NCI-H1105 (cell line): Measurements from ENCODE around the gene URGCP.
A peak's percentile ranks its signal among the peaks of the same experiment; 100 is the strongest.
"Not testable (repeated sequence)": the region's sequence is repeated elsewhere in the genome, so short reads cannot be mapped to it uniquely, and the experiment has no call there.

ENCODE experiments used
- DNase-seq: peaks from one replicate; lab custom pipeline; 2025; lab: John Stamatoyannopoulos, UW

URGCP gene

DNA sequence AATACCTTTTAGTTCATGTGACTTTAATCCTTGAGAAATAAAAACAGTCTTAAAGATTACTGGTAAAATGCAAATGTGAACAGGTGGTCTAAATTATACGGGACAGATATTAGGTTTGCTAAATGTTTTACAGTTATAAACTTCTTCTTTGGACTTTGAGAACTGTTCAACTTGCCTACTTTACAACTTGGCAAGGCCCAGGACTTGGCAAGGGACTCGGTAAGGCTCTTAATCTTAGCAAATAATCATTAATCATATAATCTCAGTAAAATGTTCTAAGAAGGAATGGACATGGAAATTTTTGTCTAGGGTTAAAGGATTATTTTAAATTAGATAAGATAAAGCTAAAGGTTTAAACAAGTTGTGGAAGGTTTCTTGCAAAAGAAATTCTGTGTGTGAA is 15.0 kb upstream of the URGCP start:
- no peak for DNase-seq

- DNase-seq, result no peak
Observed at GRCh38 chr7:43915907-43916306, 9.5 kb upstream of the URGCP start.

- DNase-seq, result no peak
Observed at GRCh38 chr7:43914795-43915194, 8.4 kb upstream of the URGCP start.

DNA sequence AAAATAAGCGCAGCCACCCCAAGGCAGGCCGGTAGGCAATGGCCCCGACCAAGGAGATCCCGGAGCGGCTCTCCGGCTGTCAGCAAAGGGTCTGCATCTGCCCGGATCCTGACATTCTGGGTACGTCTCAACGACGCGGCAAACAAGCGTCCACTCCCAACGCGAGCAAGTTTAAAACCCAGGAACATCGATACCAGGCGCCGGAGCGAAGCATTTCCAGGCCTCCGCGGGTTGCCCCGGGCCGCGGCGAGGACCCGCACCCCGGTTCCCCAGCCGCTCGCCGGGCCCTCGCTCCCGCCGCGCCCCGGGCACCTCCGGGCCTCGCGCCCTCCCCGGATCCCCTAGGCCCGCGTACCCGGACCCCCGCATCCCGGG is 453 bp downstream of the URGCP start:
- peak; percentile 37 for DNase-seq

GRCh38 chr7:43905209-43905946 is 1.0 kb downstream of the URGCP start:
- DNase-seq, result no peak

- no peak for DNase-seq
Observed at GRCh38 chr7:43904533-43905208, 1.7 kb downstream of the URGCP start.

DNA sequence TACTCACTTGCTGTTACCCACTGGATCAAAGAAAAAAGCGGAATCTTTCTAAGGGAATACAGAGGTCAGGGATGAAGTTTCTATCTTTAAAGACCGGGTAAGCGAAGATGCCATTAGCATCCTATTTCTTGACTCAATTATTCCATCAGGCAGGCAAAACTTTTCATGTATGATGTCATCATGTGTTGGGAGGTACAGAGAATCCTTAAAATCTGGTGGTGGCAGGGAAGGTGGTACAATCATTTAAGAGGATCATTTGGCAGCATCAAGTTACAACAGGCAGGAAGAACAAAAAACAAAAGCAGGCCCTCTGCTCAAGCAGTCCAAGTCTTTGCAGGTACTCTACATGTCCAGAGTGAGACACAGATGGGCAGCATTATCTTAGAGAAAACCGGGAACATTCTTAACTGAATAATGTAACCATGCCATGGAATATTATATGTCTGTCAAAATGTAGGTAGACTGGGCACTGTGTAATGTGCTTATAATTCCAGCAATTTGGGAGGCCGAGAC is 3.8 kb downstream of the URGCP start:
- no peak for DNase-seq

GRCh38 chr7:43898571-43898970 is 7.8 kb downstream of the URGCP start:
- not testable (repeated sequence) for DNase-seq

DNA sequence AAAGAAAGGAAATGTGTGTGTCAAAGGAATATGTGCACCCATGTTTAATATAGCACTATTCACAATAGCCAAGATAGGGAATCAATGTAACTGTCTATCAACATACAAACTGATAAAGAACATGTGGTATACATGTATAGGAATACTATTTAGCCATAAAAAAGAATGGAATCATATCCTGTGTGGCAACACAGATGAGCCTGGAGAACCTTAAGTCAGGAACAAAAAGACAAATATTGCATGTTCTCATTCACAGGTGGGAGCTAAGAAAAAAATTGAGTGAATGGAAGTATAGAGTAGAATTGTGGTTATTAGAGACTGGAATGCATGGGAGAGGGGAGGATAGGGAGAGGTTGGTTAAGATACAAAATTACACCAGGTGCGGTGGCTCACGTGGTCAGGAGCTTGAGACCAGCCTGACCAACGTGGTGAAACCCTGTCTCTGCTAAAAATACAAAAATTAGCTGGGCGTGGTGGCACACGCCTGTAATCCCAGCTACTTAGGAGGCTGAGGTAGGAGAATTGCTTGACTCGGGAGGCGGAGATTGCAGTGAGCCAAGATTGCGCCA is 10.5 kb downstream of the URGCP start:
- DNase-seq, result no peak

GRCh38 chr7:43891069-43891955 is 15.1 kb downstream of the URGCP start:
- no peak for DNase-seq

DNA sequence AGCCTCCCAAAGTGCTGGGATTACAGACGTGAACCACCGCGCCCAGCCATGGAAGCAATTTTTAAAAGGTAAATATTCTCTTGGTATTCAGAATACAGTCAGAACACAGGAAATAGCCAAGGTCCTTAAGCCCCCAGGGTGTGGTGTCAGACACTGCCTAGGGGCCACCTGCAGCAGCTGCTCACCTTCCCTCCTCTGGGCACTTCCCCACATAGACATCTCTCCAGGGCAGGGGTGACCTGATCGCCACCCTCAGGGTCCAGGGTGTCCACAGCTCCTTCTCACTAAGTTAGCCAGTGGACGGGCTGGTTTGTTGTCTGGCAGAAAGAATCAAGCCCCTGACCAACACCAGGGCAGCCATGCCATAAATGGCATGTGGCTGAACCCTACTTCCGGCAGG is 15.9 kb downstream of the URGCP start:
- no peak for DNase-seq

- DNase-seq, result no peak
Observed at GRCh38 chr7:43888993-43889945, 17.1 kb downstream of the URGCP start.

DNA sequence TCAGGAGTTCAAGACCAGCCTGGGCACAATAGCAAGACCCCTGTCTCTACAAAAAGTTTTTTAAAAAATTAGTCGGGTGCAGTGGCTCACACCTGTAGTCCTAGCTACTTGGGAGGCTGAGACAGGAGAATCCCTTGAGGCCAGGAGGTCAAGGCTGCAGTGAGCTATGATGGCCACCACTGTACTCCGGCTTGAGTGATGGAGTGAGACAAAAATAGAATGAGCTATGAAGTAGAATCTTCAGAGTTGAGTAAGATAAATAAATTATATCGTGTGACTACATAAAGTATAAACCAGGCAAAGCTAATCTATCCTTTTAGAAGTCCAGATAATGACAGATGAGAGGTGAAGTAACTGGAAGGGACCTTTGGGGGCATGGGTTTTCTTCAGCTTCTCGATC is 21.8 kb downstream of the URGCP start:
- no peak for DNase-seq

DNA sequence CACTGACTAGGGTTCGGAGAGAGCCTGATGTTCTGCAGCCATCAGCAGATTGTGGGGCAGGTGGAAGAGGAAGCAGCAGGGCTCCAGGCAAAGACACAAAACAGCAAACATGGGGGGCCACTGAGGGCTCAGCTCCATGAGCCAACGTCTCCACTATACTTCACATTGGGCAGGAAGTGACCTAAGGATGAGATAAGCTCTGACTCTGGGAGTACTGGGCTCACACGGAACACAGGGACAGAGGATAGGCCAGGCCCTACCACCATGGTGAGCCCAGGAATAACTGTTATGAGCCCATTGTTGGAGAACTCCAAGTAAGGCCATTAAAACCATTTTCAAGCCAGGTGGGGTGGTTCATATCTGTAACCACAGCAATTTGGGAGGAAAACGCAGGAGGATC is 22.2 kb downstream of the URGCP start:
- DNase-seq, result no peak

GRCh38 chr7:43880596-43880995 is 25.8 kb downstream of the URGCP start:
- no peak for DNase-seq

DNA sequence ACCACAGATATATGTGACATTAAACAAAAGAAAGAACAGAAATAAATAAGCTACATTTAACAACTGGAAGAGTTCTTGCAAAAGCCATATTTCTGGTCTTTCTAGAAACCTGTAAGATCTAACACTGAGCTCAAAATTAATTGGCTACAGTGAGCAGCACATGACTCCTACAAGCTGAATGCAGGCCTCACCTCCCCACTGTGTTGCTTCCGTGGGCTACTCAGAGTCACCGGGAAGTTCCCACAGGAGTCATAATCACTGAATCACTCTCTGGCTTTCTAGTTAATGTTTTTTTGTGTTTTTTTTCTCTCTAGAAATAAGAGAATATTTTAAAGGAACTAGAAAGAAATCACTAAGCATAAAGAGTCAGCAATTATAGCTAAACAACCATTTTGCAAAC is 26.9 kb downstream of the URGCP start:
- no peak for DNase-seq

DNA sequence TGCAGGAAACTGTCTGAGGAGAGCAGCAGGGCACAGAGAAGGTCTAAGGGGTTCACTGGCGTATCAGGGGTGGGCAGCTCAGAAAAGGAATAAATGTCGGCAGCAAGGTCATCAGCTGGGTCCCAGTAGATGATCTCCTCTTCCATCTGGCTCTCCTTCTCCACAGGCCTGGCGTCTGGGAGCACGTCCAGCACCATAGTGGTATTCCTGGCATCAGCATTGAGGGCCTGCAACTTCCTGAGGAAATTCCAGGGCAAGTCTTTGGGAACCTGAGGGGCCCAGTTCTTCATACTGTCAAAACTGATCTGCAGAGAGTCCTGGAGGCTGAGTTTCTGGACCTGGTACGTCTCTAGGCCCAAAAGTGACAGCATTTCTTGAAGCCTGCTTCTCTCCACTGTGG is 27.5 kb downstream of the URGCP start:
- no peak for DNase-seq

GRCh38 chr7:43877968-43878864 is 28.2 kb downstream of the URGCP start:
- DNase-seq, result no peak

- DNase-seq, result no peak
Observed at GRCh38 chr7:43876976-43877745, 29.2 kb downstream of the URGCP start.
